Stimulated activated CD8-positive, alpha-beta memory T cell treated with anti-CD3 and anti-CD28 coated beads, Interleukin-7, amount 100 ng/mL, for 48 hours (primary cell): ENCODE results near the gene SHANK2.

Experiments used
- DNase-seq, 2 donors: peaks; one replicate each; pipeline ENCODE4 v3.0.0-alpha.2; 2020; ENCODE audit warnings: low read depth in 1 of 2; ENCODE audit errors: extremely low read depth in 1 of 2

The SHANK2 gene

GRCh38 chr11:71202966-71203365 is 49.4 kb downstream of the SHANK2 start:
- DNase-seq: no peak

GRCh38 chr11:71202598-71202944 is 49.8 kb downstream of the SHANK2 start:
- DNase-seq: no peak
